Measurements from ENCODE around the gene CFAP298. TPM values are rescaled to one million over a fixed set of nuclear protein-coding genes. Genes with fewer than 3 reads are reported as not detected.

The CFAP298 gene
- total RNA-seq, 1 donor from 2014 or later: 43.8 TPM

- no peak overlapping the region for H3K27ac Mint-ChIP-seq
Observed at GRCh38 chr21:32593690-32594089, 18.5 kb downstream of the CFAP298 start.

DNA sequence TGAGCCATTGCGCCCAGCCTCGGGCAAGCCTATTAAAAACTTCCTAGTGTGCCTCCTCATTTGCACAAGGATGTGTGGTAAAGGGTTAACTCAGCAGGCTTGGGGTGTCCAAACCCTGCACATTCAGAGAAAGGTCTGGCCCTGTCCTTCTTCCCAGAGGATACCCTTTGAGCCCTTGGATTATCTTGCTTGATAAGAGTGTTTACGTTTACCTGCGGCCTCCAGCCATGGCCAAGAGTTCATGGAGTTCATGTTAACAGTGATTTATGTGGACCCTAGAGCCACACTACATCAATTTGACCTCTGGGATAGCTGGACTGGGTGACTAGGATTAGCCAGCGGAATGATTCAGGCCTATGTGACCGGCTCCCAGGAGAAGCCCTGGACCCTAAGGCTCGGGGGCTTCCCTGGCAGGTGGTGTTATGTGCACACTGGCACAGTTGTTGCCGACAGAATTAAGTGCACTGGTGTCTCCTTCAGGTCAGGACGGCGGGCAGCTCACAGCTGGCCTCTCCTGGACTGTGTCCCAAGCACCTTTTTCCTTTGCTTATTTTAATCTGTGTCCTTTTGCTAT, 19.2 kb downstream of the CFAP298 start:
- Mint-ChIP-seq H3K36me3 (no peaks in the 10 kb centered on the region), H3K27me3 (no peaks in the 10 kb centered on the region), H3K4me1 (ENCODE audit: unreplicated experiment) (peaks cover 7% of the 10 kb centered on the region), H3K9me3 (no peaks in the 10 kb centered on the region), H3K4me3 (no peak overlapping the region), H3K27ac (peak overlapping the region; percentile 59)
- no peak for DNase-seq (ENCODE audit: extremely low spot score, unreplicated experiment)
- TF ChIP-seq, protein P1, sequence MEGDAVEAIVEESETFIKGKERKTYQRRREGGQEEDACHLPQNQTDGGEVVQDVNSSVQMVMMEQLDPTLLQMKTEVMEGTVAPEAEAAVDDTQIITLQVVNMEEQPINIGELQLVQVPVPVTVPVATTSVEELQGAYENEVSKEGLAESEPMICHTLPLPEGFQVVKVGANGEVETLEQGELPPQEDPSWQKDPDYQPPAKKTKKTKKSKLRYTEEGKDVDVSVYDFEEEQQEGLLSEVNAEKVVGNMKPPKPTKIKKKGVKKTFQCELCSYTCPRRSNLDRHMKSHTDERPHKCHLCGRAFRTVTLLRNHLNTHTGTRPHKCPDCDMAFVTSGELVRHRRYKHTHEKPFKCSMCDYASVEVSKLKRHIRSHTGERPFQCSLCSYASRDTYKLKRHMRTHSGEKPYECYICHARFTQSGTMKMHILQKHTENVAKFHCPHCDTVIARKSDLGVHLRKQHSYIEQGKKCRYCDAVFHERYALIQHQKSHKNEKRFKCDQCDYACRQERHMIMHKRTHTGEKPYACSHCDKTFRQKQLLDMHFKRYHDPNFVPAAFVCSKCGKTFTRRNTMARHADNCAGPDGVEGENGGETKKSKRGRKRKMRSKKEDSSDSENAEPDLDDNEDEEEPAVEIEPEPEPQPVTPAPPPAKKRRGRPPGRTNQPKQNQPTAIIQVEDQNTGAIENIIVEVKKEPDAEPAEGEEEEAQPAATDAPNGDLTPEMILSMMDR (conservative IDR thresholded peaks at IDR 0.05): no peak

More at GRCh38 chr21:32593690-32594089, 18.5 kb downstream of the CFAP298 start:
- no peaks in the 10 kb centered on the region for H3K9me3 Mint-ChIP-seq
- no peaks in the 10 kb centered on the region for H3K36me3 Mint-ChIP-seq
- no peak overlapping the region for H3K4me3 Mint-ChIP-seq
- peaks cover 7% of the 10 kb centered on the region for H3K4me1 Mint-ChIP-seq (ENCODE audit: unreplicated experiment)
- TF ChIP-seq, protein P1 (conservative IDR thresholded peaks at IDR 0.05): no peak
- no peak for DNase-seq (ENCODE audit: extremely low spot score, unreplicated experiment)
- H3K27me3 Mint-ChIP-seq: no peaks in the 10 kb centered on the region

- TF ChIP-seq, protein P1 (conservative IDR thresholded peaks at IDR 0.05): no peak
- DNase-seq (ENCODE audit: extremely low spot score, unreplicated experiment): no peak
- Mint-ChIP-seq H3K9me3 (no peaks in the 10 kb centered on the region), H3K27ac (no peak overlapping the region), H3K36me3 (no peaks in the 10 kb centered on the region), H3K27me3 (no peaks in the 10 kb centered on the region), H3K4me3 (no peak overlapping the region), H3K4me1 (ENCODE audit: unreplicated experiment) (peaks cover 7% of the 10 kb centered on the region)
Observed at GRCh38 chr21:32590130-32590529, 22.0 kb downstream of the CFAP298 start.

DNA sequence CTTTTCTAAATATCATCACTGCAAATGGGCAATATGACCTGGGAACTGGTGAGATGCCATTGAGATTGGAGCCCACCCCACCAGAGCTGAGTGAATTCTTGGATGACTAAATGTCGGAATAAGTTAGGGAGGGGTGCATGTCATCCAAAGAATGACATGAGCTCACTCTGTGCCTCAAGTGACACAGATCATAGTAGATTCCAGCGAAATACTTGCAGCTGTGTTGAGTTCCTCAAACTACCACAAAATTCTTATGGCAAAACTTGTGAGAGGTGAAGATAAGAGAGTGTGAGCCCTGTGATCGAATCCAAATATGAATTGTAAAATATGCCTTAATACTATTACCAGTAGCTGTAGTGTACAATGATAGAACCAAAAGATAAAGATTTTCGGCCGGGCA, 24.5 kb downstream of the CFAP298 start:
- DNase-seq (ENCODE audit: extremely low spot score, unreplicated experiment): no peak
- Mint-ChIP-seq H3K27ac (no peak overlapping the region), H3K27me3 (no peaks in the 10 kb centered on the region), H3K9me3 (no peaks in the 10 kb centered on the region), H3K36me3 (no peaks in the 10 kb centered on the region), H3K4me1 (ENCODE audit: unreplicated experiment) (no peaks in the 10 kb centered on the region), H3K4me3 (no peak overlapping the region)
- TF ChIP-seq, protein P1 (conservative IDR thresholded peaks at IDR 0.05): no peak

- TF ChIP-seq, protein P1 (conservative IDR thresholded peaks at IDR 0.05): no peak
- no peaks in the 10 kb centered on the region for H3K9me3 Mint-ChIP-seq
- no peak overlapping the region for H3K4me3 Mint-ChIP-seq
- H3K36me3 Mint-ChIP-seq: no peaks in the 10 kb centered on the region
- no peaks in the 10 kb centered on the region for H3K27me3 Mint-ChIP-seq
- DNase-seq (ENCODE audit: extremely low spot score, unreplicated experiment): no peak
- no peak overlapping the region for H3K27ac Mint-ChIP-seq
- no peaks in the 10 kb centered on the region for H3K4me1 Mint-ChIP-seq (ENCODE audit: unreplicated experiment)
Observed at GRCh38 chr21:32587120-32587519, 25.1 kb downstream of the CFAP298 start.

GRCh38 chr21:32585970-32586369, 26.2 kb downstream of the CFAP298 start:
- Mint-ChIP-seq H3K4me3 (no peak overlapping the region), H3K9me3 (no peaks in the 10 kb centered on the region), H3K4me1 (ENCODE audit: unreplicated experiment) (no peaks in the 10 kb centered on the region), H3K36me3 (no peaks in the 10 kb centered on the region), H3K27ac (no peak overlapping the region), H3K27me3 (no peaks in the 10 kb centered on the region)
- no peak for DNase-seq (ENCODE audit: extremely low spot score, unreplicated experiment)
- TF ChIP-seq, protein P1 (conservative IDR thresholded peaks at IDR 0.05): no peak

All from type B pancreatic cell (in vitro differentiated cells).